Measurements from ENCODE around the gene PTGFRN.
"Not testable (repeated sequence)": the region's sequence is repeated elsewhere in the genome, so short reads cannot be mapped to it uniquely, and the experiment has no call there.

Gene PTGFRN

GRCh38 chr1:116971258-116971860 is 61.6 kb downstream of the PTGFRN start:
- DNase-seq (ENCODE audit: low read depth in 2 of 2), result no peak

GRCh38 chr1:116971965-116972673 is 62.4 kb downstream of the PTGFRN start:
- no peak for DNase-seq (ENCODE audit: low read depth in 2 of 2)

- DNase-seq (ENCODE audit: low read depth in 2 of 2), result no peak
Observed at GRCh38 chr1:116972674-116973030, 62.9 kb downstream of the PTGFRN start.

GRCh38 chr1:116980309-116980708 is 70.6 kb downstream of the PTGFRN start:
- not testable (repeated sequence) for DNase-seq (ENCODE audit: low read depth in 2 of 2)

GRCh38 chr1:116981521-116982037 is 71.9 kb downstream of the PTGFRN start:
- DNase-seq (ENCODE audit: low read depth in 2 of 2), result no peak

- no peak for DNase-seq (ENCODE audit: low read depth in 2 of 2)
Observed at GRCh38 chr1:116982319-116983004, 72.7 kb downstream of the PTGFRN start.

- DNase-seq (ENCODE audit: low read depth in 2 of 2), result no peak
Observed at GRCh38 chr1:116983112-116983511, 73.4 kb downstream of the PTGFRN start.

- DNase-seq (ENCODE audit: low read depth in 2 of 2), result no peak
Observed at GRCh38 chr1:116983678-116984077, 74.0 kb downstream of the PTGFRN start.

GRCh38 chr1:116984406-116985160 is 74.9 kb downstream of the PTGFRN start:
- DNase-seq (ENCODE audit: low read depth in 2 of 2), result no peak

- no peak for DNase-seq (ENCODE audit: low read depth in 2 of 2)
Observed at GRCh38 chr1:116986421-116987255, 76.9 kb downstream of the PTGFRN start.

- DNase-seq (ENCODE audit: low read depth in 2 of 2), result no peak
Observed at GRCh38 chr1:116987256-116987555, 77.5 kb downstream of the PTGFRN start.

GRCh38 chr1:116988248-116988647 is 78.5 kb downstream of the PTGFRN start:
- no peak for DNase-seq (ENCODE audit: low read depth in 2 of 2)

- DNase-seq (ENCODE audit: low read depth in 2 of 2), result no peak
Observed at GRCh38 chr1:116988908-116989307, 79.2 kb downstream of the PTGFRN start.

- DNase-seq (ENCODE audit: low read depth in 2 of 2), result no peak
Observed at GRCh38 chr1:116989835-116990234, 80.1 kb downstream of the PTGFRN start.

- DNase-seq (ENCODE audit: low read depth in 2 of 2), result peak; percentile 56 to 60
Observed at GRCh38 chr1:116990612-116991151, 81.0 kb downstream of the PTGFRN start.

GRCh38 chr1:116991171-116991845 is 81.6 kb downstream of the PTGFRN start:
- no peak for DNase-seq (ENCODE audit: low read depth in 2 of 2)

GRCh38 chr1:116991918-116992317 is 82.2 kb downstream of the PTGFRN start:
- DNase-seq (ENCODE audit: low read depth in 2 of 2), result no peak

GRCh38 chr1:116993286-116993685 is 83.6 kb downstream of the PTGFRN start:
- DNase-seq (ENCODE audit: low read depth in 2 of 2), result no peak

- DNase-seq (ENCODE audit: low read depth in 2 of 2), result no peak
Observed at GRCh38 chr1:116994411-116994810, 84.7 kb downstream of the PTGFRN start.

GRCh38 chr1:116997066-116997465 is 87.3 kb downstream of the PTGFRN start:
- DNase-seq (ENCODE audit: low read depth in 2 of 2), result peak; percentile 24 to 29

- DNase-seq (ENCODE audit: low read depth in 2 of 2), result no peak
Observed at GRCh38 chr1:116997636-116998035, 87.9 kb downstream of the PTGFRN start.

Measured in fibroblast of skin of left quadriceps (primary cell).